CD4-positive, CD25-positive, alpha-beta regulatory T cell (primary cell): Measurements from ENCODE around the gene MRPL52. TPM values are rescaled to one million over a fixed set of nuclear protein-coding genes. Genes with fewer than 3 reads are reported as not detected.

Experiments used
- polyA plus RNA-seq, 4 donors: library from polyadenylated mRNA; unstranded; fragments of 300-500 nt; fragmentation: Illumina TruSeq; gene quantifications; one replicate each; pipeline ENCODE4 v1.2.3, GENCODE V29; 2021
- total RNA-seq: library from RNA; stranded (reverse); gene quantifications from one replicate; pipeline ENCODE4 v1.2.3, GENCODE V29; 2022

Gene MRPL52
- total and polyA plus RNA-seq, 5 donors from 2014 or later = 35.7 to 148 (median 136) TPM

Other genes starting within 250 kb of the MRPL52 start
- 81.8 TPM for gene DAD1, start 240.7 kb upstream of the MRPL52 start, total RNA-seq
- gene DAD1, start 240.7 kb upstream of the MRPL52 start, polyA plus RNA-seq = 100 to 1,000 TPM; 630 to 720 (median 697) TPM
- 10.1 TPM for gene ABHD4, start 231.6 kb upstream of the MRPL52 start, total RNA-seq
- gene ABHD4, start 231.6 kb upstream of the MRPL52 start, polyA plus RNA-seq = 10 to 100 TPM; 10.2 to 13.4 (median 11.1) TPM
- not detected for gene OR6J1, start 185.5 kb upstream of the MRPL52 start, total RNA-seq
- gene OR6J1, start 185.5 kb upstream of the MRPL52 start, polyA plus RNA-seq = not detected
- 155 TPM for gene OXA1L, start 63.2 kb upstream of the MRPL52 start, total RNA-seq
- 10 to 100 TPM; 62.6 to 85.2 (median 75.6) TPM for gene OXA1L, start 63.2 kb upstream of the MRPL52 start, polyA plus RNA-seq
- not detected for gene SLC7A7, start 14.5 kb upstream of the MRPL52 start, total RNA-seq
- under 1 TPM; 0.21 to 0.61 (median 0.50) TPM for gene SLC7A7, start 14.5 kb upstream of the MRPL52 start, polyA plus RNA-seq
- gene MMP14, start 6.7 kb downstream of the MRPL52 start, total RNA-seq = 1.0 TPM
- not detected for gene MMP14, start 6.7 kb downstream of the MRPL52 start, polyA plus RNA-seq
- gene LRP10, start 41.9 kb downstream of the MRPL52 start, total RNA-seq = 111 TPM
- gene LRP10, start 41.9 kb downstream of the MRPL52 start, polyA plus RNA-seq = 100 to 1,000 TPM in 1 of 4 donors, 10 to 100 TPM in 3; 78.7 to 108 (median 88.3) TPM
- gene REM2, start 53.3 kb downstream of the MRPL52 start, total RNA-seq = 11.1 TPM
- gene REM2, start 53.3 kb downstream of the MRPL52 start, polyA plus RNA-seq = 1 to 10 TPM in 3 of 4 donors, under 1 TPM in 1; 0.61 to 2.6 (median 1.4) TPM
- gene RBM23, start 89.3 kb downstream of the MRPL52 start, total RNA-seq = 108 TPM
- gene RBM23, start 89.3 kb downstream of the MRPL52 start, polyA plus RNA-seq = 10 to 100 TPM; 43.1 to 54.0 (median 46.7) TPM
- gene PRMT5, start 99.5 kb downstream of the MRPL52 start, total RNA-seq = 19.3 TPM
- gene PRMT5, start 99.5 kb downstream of the MRPL52 start, polyA plus RNA-seq = 10 to 100 TPM; 37.4 to 43.3 (median 40.5) TPM
- gene HAUS4, start 127.2 kb downstream of the MRPL52 start, total RNA-seq = 20.0 TPM
- 10 to 100 TPM; 30.0 to 41.9 (median 37.0) TPM for gene HAUS4, start 127.2 kb downstream of the MRPL52 start, polyA plus RNA-seq
- gene AJUBA, start 152.7 kb downstream of the MRPL52 start, total RNA-seq = 0.54 TPM
- gene AJUBA, start 152.7 kb downstream of the MRPL52 start, polyA plus RNA-seq = 1 to 10 TPM in 1 of 4 donors, under 1 TPM in 3; 0.20 to 1.0 (median 0.71) TPM
- gene C14orf93, start 180.3 kb downstream of the MRPL52 start, total RNA-seq = 8.5 TPM
- 1 to 10 TPM; 4.7 to 7.5 (median 6.9) TPM for gene C14orf93, start 180.3 kb downstream of the MRPL52 start, polyA plus RNA-seq
- 13.8 TPM for gene PSMB5, start 205.0 kb downstream of the MRPL52 start, total RNA-seq
- gene PSMB5, start 205.0 kb downstream of the MRPL52 start, polyA plus RNA-seq = 10 to 100 TPM; 28.2 to 50.9 (median 39.5) TPM
- gene PSMB11, start 212.3 kb downstream of the MRPL52 start, total RNA-seq = not detected
- not detected for gene PSMB11, start 212.3 kb downstream of the MRPL52 start, polyA plus RNA-seq
- gene CDH24, start 227.6 kb downstream of the MRPL52 start, total RNA-seq = 2.9 TPM
- under 1 TPM; 0.17 to 0.79 (median 0.25) TPM for gene CDH24, start 227.6 kb downstream of the MRPL52 start, polyA plus RNA-seq